Panc1 (cell line): Measurements from ENCODE around the gene LMLN. TPM values are rescaled to one million over a fixed set of nuclear protein-coding genes. Genes with fewer than 3 reads are reported as not detected.

Source experiments
- ATAC-seq: fragments of 200-7000 bp; cut with Tn5 transposase; 2 replicates; pipeline ENCODE4 v1.9.1; 2020; ENCODE audit warnings: mild to moderate bottlenecking, moderate library complexity
- BruUV-seq: library from RNA; stranded (reverse); fragments of 400-500 nt; replicated peaks from 2 replicates; lab custom pipeline; 2021; lab: Mats Ljungman, UMichigan
- CTCF ChIA-PET: fragments of 300-600 bp; sonication (Branson Sonifier 250); formaldehyde crosslinking; loops from one replicate; lab custom pipeline; 2022; ENCODE audit warnings: antibody characterized with exemption; lab: Charles Lee
- POLR2A ChIA-PET: fragments of 300-600 bp; sonication (Branson Sonifier 250); formaldehyde crosslinking; loops from one replicate; lab custom pipeline; 2022; ENCODE audit warnings: antibody characterized with exemption; lab: Charles Lee
- DNase-seq: peaks from one replicate; pipeline ENCODE4 v3.0.0-alpha.2; 2010; ENCODE audit warnings: low read depth, low spot score
- H3K27ac ChIP-seq: 2 replicates; pipeline ENCODE4 v1.5.1; 2011; ENCODE audit warnings: mild to moderate bottlenecking, low read length, inconsistent platforms
- H3K27me3 ChIP-seq: fragments of 200-500 bp; sonication (Bioruptor generic); 2 replicates; pipeline ENCODE4 v1.6.0; 2014; ENCODE audit warnings: low read length, inconsistent platforms; ENCODE audit not compliant: control insufficient read depth, insufficient read depth
- H3K36me3 ChIP-seq: fragments of 200-500 bp; sonication (Bioruptor generic); 2 replicates; pipeline ENCODE4 v1.5.1; 2014; ENCODE audit warnings: inconsistent platforms, mild to moderate bottlenecking, low read length, moderate library complexity; ENCODE audit not compliant: control insufficient read depth, insufficient read depth
- H3K4me1 ChIP-seq: 2 replicates; pipeline ENCODE4 v1.5.1; 2011; ENCODE audit warnings: inconsistent platforms, mild to moderate bottlenecking, low read length, moderate library complexity; ENCODE audit not compliant: control insufficient read depth, insufficient read depth
- H3K4me3 ChIP-seq, 2 experiments: 2 replicates each; pipeline ENCODE4 v1.5.1; 2011 to 2012; ENCODE audit warnings: low read depth in 2 of 2, low read length in 2 of 2, mild to moderate bottlenecking in 2 of 2, inconsistent platforms in 1 of 2, moderate library complexity in 1 of 2
- H3K9me3 ChIP-seq: fragments of 200-500 bp; sonication (Bioruptor generic); 2 replicates; pipeline ENCODE4 v1.5.1; 2014; ENCODE audit warnings: low read depth, mild to moderate bottlenecking, inconsistent platforms, low read length, moderate library complexity; ENCODE audit not compliant: control insufficient read depth, insufficient read depth
- POLR2AphosphoS5 ChIP-seq: IDR thresholded peaks from 2 replicates; pipeline ENCODE4 v1.6.1; 2012; ENCODE audit warnings: mild to moderate bottlenecking, low read depth, low read length, moderate library complexity
- SIN3A ChIP-seq: IDR thresholded peaks from 2 replicates; pipeline ENCODE4 v1.6.1; 2012; ENCODE audit warnings: low read depth, mild to moderate bottlenecking, low read length, moderate library complexity, borderline replicate concordance; ENCODE audit not compliant: insufficient read depth
- TCF7L2 ChIP-seq: IDR thresholded peaks from 2 replicates; pipeline ENCODE4 v1.6.1; 2011; ENCODE audit warnings: mild to moderate bottlenecking, low read depth, low read length, inconsistent platforms
- in situ Hi-C: cut with HindIII; loops from 2 replicates; pipeline ENCODE4 v1.10.0; 2016; ENCODE audit warnings: low sequenced_read_pairs, low pct_unique_long_range_greater_than_20kb
- intact Hi-C: fragments of 100-400 bp; cut with micrococcal nuclease; formaldehyde crosslinking; loops from one replicate; pipeline ENCODE4 v1.10.0; 2022; ENCODE audit not compliant: unreplicated experiment
- total RNA-seq: library from RNA; stranded (reverse); gene quantifications from one replicate; pipeline ENCODE4 v1.2.1, GENCODE V29; 2021; ENCODE audit not compliant: unreplicated experiment
- TF ChIP-seq, protein P1 (sequence below): fragments of 450-650 bp; IDR thresholded peaks from 2 replicates; pipeline ENCODE4 v1.5.1; 2017; ENCODE audit warnings: mild to moderate bottlenecking
- TF ChIP-seq, protein P2 (sequence below), 2 experiments: IDR thresholded peaks; 2 replicates each; pipeline ENCODE4 v1.6.1; 2011 to 2012; ENCODE audit warnings: low read depth in 2 of 2, control low read depth in 1 of 2, low read length in 1 of 2, mild to moderate bottlenecking in 1 of 2, moderate library complexity in 1 of 2; ENCODE audit not compliant: insufficient read depth in 1 of 2

Gene LMLN
- total RNA-seq, 1 experiment from 2014 or later: 21.8 TPM

DNA sequence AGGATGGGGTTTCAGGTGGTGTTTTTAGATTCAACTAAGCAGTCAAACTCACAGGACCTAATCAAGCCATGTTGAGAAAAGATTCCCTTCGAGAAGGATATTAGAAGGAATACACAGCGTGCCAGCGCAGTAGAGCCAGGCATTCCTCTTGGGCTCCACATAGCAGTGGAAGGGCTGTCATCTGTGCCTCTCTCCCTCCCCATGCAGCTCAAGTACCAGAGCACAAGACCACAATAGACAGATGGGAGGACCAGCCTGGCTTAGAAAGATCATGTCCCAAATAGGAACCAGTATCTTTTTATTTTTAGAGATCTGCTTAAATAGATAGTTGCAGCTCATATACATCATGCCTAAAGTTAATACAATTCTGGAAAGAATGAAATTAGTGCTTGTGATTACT, 37.9 kb downstream of the LMLN start:
- no peaks in the 10 kb centered on the region for H3K27me3 ChIP-seq
- DNase-seq (no peak), ATAC-seq (no peak)
- intact Hi-C loops: no loop called here
- POLR2A ChIA-PET: interaction anchor here (0.6 kb wide), 1 partner anchor 23 kb away, joined by 3 read pairs; no protein-coding TSS in a partner anchor
- no TSS peak for BruUV-seq
- H3K36me3 ChIP-seq: no peaks in the 10 kb centered on the region
- TF ChIP-seq POLR2AphosphoS5: no peak
- no peak for TF ChIP-seq TCF7L2
- TF ChIP-seq, protein P1, sequence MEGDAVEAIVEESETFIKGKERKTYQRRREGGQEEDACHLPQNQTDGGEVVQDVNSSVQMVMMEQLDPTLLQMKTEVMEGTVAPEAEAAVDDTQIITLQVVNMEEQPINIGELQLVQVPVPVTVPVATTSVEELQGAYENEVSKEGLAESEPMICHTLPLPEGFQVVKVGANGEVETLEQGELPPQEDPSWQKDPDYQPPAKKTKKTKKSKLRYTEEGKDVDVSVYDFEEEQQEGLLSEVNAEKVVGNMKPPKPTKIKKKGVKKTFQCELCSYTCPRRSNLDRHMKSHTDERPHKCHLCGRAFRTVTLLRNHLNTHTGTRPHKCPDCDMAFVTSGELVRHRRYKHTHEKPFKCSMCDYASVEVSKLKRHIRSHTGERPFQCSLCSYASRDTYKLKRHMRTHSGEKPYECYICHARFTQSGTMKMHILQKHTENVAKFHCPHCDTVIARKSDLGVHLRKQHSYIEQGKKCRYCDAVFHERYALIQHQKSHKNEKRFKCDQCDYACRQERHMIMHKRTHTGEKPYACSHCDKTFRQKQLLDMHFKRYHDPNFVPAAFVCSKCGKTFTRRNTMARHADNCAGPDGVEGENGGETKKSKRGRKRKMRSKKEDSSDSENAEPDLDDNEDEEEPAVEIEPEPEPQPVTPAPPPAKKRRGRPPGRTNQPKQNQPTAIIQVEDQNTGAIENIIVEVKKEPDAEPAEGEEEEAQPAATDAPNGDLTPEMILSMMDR: no peak
- no peak for TF ChIP-seq SIN3A
- TF ChIP-seq, protein P2, sequence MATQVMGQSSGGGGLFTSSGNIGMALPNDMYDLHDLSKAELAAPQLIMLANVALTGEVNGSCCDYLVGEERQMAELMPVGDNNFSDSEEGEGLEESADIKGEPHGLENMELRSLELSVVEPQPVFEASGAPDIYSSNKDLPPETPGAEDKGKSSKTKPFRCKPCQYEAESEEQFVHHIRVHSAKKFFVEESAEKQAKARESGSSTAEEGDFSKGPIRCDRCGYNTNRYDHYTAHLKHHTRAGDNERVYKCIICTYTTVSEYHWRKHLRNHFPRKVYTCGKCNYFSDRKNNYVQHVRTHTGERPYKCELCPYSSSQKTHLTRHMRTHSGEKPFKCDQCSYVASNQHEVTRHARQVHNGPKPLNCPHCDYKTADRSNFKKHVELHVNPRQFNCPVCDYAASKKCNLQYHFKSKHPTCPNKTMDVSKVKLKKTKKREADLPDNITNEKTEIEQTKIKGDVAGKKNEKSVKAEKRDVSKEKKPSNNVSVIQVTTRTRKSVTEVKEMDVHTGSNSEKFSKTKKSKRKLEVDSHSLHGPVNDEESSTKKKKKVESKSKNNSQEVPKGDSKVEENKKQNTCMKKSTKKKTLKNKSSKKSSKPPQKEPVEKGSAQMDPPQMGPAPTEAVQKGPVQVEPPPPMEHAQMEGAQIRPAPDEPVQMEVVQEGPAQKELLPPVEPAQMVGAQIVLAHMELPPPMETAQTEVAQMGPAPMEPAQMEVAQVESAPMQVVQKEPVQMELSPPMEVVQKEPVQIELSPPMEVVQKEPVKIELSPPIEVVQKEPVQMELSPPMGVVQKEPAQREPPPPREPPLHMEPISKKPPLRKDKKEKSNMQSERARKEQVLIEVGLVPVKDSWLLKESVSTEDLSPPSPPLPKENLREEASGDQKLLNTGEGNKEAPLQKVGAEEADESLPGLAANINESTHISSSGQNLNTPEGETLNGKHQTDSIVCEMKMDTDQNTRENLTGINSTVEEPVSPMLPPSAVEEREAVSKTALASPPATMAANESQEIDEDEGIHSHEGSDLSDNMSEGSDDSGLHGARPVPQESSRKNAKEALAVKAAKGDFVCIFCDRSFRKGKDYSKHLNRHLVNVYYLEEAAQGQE (IDR thresholded peaks at IDR 0.05; ENCODE audit: insufficient read depth in 1 of 2, low read depth in 2 of 2, low read length in 1 of 2): no peak
- H3K9me3 ChIP-seq: no peaks in the 10 kb centered on the region
- H3K27ac ChIP-seq: no peak overlapping the region
- H3K4me3 ChIP-seq: no peak overlapping the region
- in situ Hi-C loops: no loop called here
- no peaks in the 10 kb centered on the region for H3K4me1 ChIP-seq
- CTCF ChIA-PET: no interaction called here

DNA sequence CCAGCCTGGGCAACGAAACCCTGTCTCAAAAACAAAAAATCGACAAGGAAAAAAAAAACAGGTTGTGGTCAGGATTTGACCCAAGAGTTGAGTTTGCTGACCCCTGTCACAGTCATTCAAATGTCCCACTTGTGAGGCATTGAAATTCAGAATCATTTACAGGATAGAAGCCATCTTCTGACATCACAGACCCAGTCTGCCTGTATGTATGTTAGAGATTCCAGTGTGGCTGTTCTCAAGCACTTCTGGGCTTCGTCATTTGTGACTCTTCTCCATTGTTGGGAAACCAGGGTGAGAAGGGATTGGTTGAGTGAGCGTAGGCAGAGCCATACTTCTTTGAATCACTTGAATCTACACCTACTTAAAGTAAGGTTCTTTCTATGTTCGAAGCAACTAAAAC, 57.1 kb downstream of the LMLN start:
- Histone ChIP-seq H3K36me3 (no peaks in the 10 kb centered on the region), H3K4me3 (no peak overlapping the region), H3K27me3 (no peaks in the 10 kb centered on the region), H3K9me3 (no peaks in the 10 kb centered on the region), H3K4me1 (no peaks in the 10 kb centered on the region), H3K27ac (no peak overlapping the region)
- in situ Hi-C loops: no loop called here
- BruUV-seq: no TSS peak
- ChIA-PET POLR2A (no interaction called here), CTCF (no interaction called here)
- DNase-seq (no peak), ATAC-seq (no peak)
- TF ChIP-seq POLR2AphosphoS5: no peak
- TF ChIP-seq TCF7L2: no peak
- TF ChIP-seq, protein P1: no peak
- TF ChIP-seq SIN3A: no peak
- TF ChIP-seq, protein P2 (IDR thresholded peaks at IDR 0.05; ENCODE audit: insufficient read depth in 1 of 2, low read depth in 2 of 2, low read length in 1 of 2): no peak
- intact Hi-C loops: no loop called here
